Stimulated activated CD4-positive, alpha-beta T cell treated with anti-CD3 and anti-CD28 coated beads, Interleukin-1b, Interleukin-23, amount 100 ng/mL, for 24 hours (primary cell): ENCODE data around the gene ERH.

Experiments used
- DNase-seq, 4 experiments: peaks; one replicate each; pipeline ENCODE4 v3.0.0-alpha.2; 2020; ENCODE audit warnings: low read depth in 4 of 4, low spot score in 1 of 4

ERH gene

DNA sequence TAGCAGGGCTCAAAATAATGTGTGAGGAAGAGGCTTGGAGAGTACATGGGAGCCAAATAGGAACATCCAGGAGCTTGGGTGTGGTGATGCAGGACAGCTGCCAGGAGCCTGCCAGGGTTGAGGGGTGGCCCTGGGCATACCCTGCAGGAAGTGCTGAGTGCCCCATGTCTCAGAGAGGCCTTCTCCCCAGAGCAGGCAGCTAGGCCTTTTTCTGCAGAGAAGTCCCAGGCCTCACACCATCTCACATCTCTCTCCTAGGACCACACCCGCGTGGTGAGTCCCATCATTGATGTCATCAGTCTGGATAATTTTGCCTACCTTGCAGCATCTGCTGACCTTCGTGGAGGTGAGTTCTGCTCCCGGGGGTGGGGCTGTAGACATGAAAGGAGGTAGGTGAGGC lies 66.9 kb downstream of the ERH start:
- no peak for DNase-seq
